Measurements from ENCODE around the gene PGC. TPM values are rescaled to one million over a fixed set of nuclear protein-coding genes. Genes with fewer than 3 reads are reported as not detected.

The PGC gene
- total RNA-seq, result not detected in 2 replicates

DNA sequence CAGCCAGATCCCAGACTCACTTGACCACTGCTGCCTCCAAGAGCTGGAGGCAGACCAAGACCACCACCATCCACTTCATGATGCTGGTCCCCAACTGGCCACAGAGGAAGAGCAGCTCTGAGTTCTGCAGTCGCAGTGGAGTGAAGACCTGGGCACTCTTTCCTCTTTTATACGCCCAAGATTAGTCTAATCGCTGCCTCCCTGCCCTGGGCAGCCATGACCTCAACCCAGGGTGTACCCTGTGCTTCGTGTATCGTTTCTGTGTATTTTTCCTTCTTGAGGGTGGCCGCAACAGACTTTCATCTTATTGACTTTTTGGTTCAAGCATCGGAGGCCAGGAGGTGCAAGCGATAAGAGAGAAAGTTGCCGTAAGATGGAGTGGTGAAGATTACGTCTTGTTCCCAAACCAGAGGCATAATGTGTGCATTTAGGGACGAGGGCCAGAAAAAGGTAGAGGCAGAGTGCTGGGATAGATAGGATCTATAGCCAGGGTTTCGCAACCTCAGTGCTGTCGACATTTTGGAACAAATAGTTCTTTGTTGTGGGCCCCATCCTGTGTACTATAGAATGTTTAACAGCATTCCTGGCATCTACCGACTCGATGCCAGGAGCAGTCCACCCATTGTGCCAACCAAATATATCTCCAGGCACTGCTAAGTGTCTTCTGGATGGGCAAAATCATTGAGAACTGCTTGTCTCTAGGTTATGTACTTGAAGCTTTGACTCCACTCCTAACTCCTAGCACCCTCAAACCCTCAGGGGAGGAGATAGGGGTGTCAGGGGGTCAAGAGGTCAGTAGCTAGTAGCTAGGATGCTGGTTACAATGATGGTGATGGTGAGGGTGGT is at the start of gene PGC:
Gene PGC, minus strand, starts transcription at position 142 of the 846 bp plus-strand sequence. Its CDS starts 63 bp downstream, at position 79.

DNA sequence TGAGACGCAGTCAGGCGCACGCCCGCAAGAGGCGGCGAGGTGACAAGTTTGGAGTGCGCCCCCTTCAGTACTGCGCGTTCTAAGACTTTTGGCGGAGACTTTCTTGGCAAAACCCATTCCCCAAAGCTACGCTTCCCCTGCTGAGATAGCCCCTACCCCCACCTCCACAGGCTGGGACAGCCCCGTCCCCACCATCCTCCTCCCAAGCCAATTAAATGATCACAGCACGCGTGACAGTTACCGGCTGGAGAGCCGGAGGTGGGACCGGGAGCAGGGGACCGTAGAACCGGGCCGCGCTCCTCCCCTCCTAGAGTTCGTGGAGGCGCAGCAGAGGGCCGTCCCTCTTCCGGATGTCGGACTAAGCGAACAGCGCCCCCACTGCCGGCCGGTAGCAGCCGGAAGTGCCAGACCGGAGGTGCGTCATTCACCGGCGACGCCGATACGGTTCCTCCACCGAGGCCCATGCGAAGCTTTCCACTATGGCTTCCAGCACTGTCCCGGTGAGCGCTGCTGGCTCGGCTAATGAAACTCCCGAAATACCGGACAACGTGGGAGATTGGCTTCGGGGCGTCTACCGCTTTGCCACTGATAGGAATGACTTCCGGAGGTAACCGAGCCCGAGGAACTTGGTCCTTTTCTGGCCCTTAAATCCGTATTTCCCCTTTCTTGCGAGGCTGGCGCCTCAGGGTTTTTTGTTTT is 40.2 kb upstream of the PGC start, which contains the start of gene TOMM6:
Gene TOMM6, plus strand, starts transcription at position 476 of the 699 bp plus-strand sequence. Its CDS starts 4 bp downstream, at position 480.

DNA sequence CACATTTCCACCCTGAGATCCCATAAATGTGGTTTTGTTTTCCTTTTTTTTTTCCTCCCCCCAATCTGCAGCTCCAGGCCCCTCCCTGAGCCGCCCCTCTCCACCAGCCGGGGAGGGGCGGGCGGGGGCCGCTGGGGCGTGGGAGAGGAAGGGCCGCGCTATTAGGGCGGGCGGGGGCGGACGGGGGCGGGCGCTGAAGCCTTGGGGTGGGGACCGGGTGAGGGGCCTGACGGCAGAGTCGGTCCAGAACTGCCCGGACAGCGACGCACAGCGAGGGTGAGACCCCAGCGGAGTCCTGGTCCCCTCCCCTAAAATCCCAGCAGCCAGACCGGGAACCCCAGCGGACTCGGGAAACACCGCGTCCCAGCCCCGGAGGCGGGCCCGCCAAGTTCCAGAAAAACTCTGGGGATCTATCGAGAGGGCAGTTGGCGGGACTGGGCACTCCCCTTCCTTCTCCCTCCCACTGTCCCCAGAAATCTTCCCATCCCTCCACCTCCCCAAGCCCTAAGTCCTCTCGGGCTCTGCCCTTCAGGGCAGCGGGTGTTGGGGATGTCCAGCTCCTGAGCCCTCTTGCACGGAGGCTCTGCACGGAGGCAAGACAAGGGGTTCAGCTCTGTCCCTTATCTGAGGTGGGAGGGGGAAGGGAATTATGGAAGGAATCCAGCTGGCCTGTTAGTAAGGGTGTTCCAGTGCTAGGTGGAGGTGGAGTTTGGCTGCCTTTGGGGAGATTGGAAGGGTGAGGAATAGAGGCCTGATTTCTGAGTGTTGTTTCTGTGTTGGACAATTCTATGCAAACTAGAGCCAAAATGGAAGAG is 33.6 kb upstream of the PGC start, which contains the start of gene PRICKLE4:
Gene PRICKLE4, plus strand, starts transcription at position 232 of the 815 bp plus-strand sequence. CDS start 2,692 bp downstream, outside the sequence.

DNA sequence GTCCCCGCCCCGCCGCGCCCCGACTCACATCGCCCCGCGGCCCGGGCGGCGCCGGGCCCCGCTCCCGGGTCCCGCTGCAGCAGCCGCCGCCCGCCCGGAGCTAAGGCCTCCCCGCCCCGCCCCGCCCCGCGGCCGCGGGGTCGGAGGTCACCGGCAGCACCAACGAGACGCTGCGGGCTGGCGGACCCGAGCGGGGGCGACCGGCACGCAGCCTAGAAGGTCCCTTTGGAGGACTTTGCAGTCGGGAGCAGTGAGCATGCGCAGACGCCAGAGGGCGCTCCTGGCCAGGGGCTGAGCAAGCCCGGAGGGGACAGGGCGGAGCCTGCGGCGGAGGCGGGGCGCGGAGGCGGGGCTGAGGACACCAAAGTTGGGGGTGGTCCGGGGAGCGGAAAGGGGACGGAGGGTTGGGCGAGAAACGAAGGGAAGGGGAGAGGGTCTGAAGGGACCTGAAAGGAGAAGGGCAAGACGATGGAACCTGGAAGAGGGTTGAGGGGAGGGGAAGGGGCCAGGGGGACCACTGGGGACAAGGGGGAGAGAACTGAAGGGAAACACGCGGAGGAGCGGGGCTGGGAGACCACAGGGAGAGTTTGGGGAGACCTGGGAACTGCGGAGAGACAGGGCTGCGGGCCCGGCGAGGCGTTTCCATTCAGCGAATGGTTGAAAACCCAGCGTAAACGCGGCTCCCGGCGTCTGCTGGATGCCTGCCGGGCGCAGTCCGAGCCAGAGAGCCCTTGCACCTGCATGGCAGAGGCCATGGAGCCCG is 32.8 kb upstream of the PGC start, which contains the start of gene FRS3:
Gene FRS3, minus strand, starts transcription at position 113 of the 763 bp plus-strand sequence. CDS start 2,913 bp downstream, outside the sequence.

DNA sequence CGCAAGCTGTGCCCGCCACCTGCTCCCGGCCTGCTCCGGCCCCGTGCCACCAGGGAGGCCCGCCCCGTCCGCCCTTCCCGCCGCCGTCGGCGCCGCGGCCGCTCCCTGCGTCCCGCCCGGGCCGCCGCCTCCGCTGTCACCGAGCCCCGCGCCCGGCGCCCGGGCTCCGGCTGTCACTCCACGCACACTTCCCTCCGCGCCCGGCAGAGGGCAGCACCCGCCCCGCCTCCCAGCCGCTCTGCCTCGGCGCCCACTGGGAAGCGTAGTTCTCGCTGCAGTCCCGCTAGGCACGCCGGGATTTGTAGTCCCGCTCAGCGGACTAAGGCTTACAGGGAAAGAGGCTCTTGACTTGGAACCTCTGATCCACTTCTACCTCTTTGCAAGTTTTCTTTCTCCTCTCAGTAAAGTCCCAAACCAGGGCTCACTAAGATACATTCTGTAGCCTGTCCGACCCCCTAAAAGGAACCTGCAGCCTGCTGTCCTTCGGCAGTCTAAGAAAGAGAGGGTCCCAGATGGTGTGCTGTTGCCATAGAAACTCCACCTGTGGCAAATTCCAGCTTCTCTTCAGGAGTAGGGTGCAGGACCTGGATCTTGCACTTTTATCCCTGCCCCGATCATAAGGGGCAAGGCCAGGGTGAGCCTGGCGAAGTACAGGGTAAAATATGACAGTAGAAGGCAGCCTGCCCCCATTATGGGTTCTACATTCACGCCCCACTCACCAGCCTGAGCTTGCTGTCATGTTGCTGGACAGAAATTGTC is 11.6 kb downstream of the PGC start, which contains the start of gene TFEB:
Gene TFEB, minus strand, starts transcription at position 182 of the 759 bp plus-strand sequence. CDS start 44,395 bp downstream, outside the sequence.

Small RNAs within 50 kb of the gene (small RNA-seq; reads per million reads assigned to genes)
- gene AL365205.2, result not detected
- not detected for gene AL365205.3

Other genes with a start within 250 kb of the PGC start
- gene FOXP4, start 201.0 kb downstream of the PGC start, total RNA-seq, result 3.5 and 4.6 TPM in 2 replicates
- gene MDFI, start 108.9 kb downstream of the PGC start, total RNA-seq, result 223 and 402 TPM in 2 replicates
- 4.2 and 5.5 TPM in 2 replicates for gene TFEB, start 11.8 kb downstream of the PGC start, total RNA-seq
- gene FRS3, start 32.5 kb upstream of the PGC start, total RNA-seq, result 2.7 TPM in 2 replicates
- 0.65 and 5.5 TPM in 2 replicates for gene PRICKLE4, start 33.4 kb upstream of the PGC start, total RNA-seq
- 80.9 and 120 TPM in 2 replicates for gene TOMM6, start 40.3 kb upstream of the PGC start, total RNA-seq
- 2.9 and 6.7 TPM in 2 replicates for gene USP49, start 148.0 kb upstream of the PGC start, total RNA-seq
- gene MED20, start 173.7 kb upstream of the PGC start, total RNA-seq, result 33.0 and 49.7 TPM in 2 replicates
- gene BYSL, start 174.1 kb upstream of the PGC start, total RNA-seq, result 8.0 and 14.1 TPM in 2 replicates
- 143 and 151 TPM in 2 replicates for gene CCND3, start 194.4 kb upstream of the PGC start, total RNA-seq

Data from placental epithelial cell (primary cell).